ENCODE results near the gene FBLN7. TPM values are rescaled to one million over a fixed set of nuclear protein-coding genes. Genes with fewer than 3 reads are reported as not detected.

FBLN7 gene
- total RNA-seq, 1 experiment from 2014 or later, result 0.70 TPM

DNA sequence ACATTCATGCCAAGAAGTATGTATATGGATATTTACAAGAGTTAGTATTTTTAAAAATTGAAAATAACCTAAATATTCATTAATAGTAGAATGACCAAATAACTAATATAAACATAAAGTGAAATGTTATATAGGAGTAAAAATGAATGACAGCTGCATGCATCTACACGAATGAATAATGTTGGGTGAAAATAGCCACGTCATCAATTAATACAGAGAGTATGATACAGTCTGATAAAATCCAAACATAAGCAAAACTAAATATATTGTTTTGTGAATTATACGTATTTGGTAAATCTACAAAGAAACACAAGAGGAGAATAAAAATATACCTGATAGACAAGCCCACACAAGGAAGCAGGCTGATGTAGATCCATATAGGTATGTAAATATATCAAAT, 92.2 kb downstream of the FBLN7 start:
- H4K20me1 ChIP-seq (ENCODE audit: insufficient read depth), result no peaks in the 10 kb centered on the region
- H3K36me3 ChIP-seq (ENCODE audit: low read depth), result peaks cover 15% of the 10 kb centered on the region; the same call in 1 of the 2 replicates
- BruUV-seq (replicated peaks), result no TSS peak
- H3F3A ChIP-seq (ENCODE audit: insufficient read depth, low read depth), result no peaks in the 10 kb centered on the region
- H3K27me3 ChIP-seq (ENCODE audit: insufficient read depth, low read depth), result no peaks in the 10 kb centered on the region
- H3K4me3 ChIP-seq, result no peak overlapping the region
- H3K79me2 ChIP-seq (ENCODE audit: low read depth), result no peaks in the 10 kb centered on the region
- H3K27ac ChIP-seq, result no peak overlapping the region
- no peaks in the 10 kb centered on the region for H3K9me2 ChIP-seq (ENCODE audit: insufficient read depth)
- intact Hi-C loops (cut with micrococcal nuclease; ENCODE audit: unreplicated experiment), result no loop called here
- DNase-seq, result no peak
- no peak overlapping the region for H3K4me2 ChIP-seq
- no peak for TF ChIP-seq CTCF (conservative IDR thresholded peaks at IDR 0.05)
- no peak for TF ChIP-seq EZH2 (IDR thresholded peaks at IDR 0.05; ENCODE audit: low read depth)
- H3K4me1 ChIP-seq (replicated peaks; ENCODE audit: insufficient read depth), result no peaks in the 10 kb centered on the region
- ChIA-PET CTCF (no interaction called here), POLR2A (ENCODE audit: unreplicated experiment) (no interaction called here)
- no peak overlapping the region for H2AFZ ChIP-seq
- H3K9me3 ChIP-seq (ENCODE audit: insufficient read depth, low read depth), result no peaks in the 10 kb centered on the region

Other genes starting within 250 kb of the FBLN7 start
- 1.6 and 3.4 TPM in 2 replicates for gene MERTK, start 239.8 kb upstream of the FBLN7 start, total RNA-seq (2021)
- gene TMEM87B, start 83.1 kb upstream of the FBLN7 start, total RNA-seq (2021), result 20.1 and 24.4 TPM in 2 replicates
- 8.6 and 11.3 TPM in 2 replicates for gene ZC3H8, start 116.7 kb downstream of the FBLN7 start, total RNA-seq (2021)
- 9.1 and 10.0 TPM in 2 replicates for gene ZC3H6, start 137.2 kb downstream of the FBLN7 start, total RNA-seq (2021)

All from PC-9 (cell line).